ENCODE results near the gene SYPL2.
A peak's percentile ranks its signal among the peaks of the same experiment; 100 is the strongest.

GRCh38 chr1:109490029-109490933 lies 23.9 kb downstream of the SYPL2 start:
- TF ChIP-seq POLR2AphosphoS5 (IDR thresholded peaks at IDR 0.05; ENCODE audit: low read depth), result no peak
- TF ChIP-seq CTCF (IDR thresholded peaks at IDR 0.05; ENCODE audit: insufficient read depth, low read length), result peak; percentile 85
